Measurements from ENCODE around the gene AQP11.
"Not testable (repeated sequence)": the region's sequence is repeated elsewhere in the genome, so short reads cannot be mapped to it uniquely, and the experiment has no call there.

AQP11 gene, protein sequence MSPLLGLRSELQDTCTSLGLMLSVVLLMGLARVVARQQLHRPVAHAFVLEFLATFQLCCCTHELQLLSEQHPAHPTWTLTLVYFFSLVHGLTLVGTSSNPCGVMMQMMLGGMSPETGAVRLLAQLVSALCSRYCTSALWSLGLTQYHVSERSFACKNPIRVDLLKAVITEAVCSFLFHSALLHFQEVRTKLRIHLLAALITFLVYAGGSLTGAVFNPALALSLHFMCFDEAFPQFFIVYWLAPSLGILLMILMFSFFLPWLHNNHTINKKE

DNA sequence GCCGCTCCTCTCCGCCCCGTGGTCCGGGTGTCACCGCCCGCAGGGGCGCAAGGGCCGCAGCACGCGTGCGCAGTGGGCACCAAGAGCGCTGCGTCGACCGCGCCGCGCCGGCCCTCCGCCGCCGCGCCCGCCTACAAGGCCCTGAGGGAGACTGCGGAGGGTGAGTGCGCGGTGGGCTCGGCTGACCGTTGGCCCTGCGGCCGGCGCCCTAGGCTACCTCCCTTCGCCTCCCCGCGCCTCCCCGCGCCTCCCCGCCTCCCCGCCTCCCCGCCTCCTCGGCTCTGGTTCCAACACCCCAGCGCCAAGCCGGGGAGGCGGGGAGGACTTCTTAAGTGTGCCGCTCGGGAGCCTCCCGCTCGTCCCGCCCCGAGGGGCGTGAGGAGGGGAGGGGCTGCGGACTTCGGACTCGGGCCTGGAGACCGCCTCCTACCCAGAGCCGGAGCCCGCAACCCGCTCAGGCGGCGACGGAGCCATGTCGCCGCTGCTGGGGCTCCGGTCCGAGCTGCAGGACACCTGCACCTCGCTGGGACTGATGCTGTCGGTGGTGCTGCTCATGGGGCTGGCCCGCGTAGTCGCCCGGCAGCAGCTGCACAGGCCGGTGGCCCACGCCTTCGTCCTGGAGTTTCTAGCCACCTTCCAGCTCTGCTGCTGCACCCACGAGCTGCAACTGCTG lies at the start of gene AQP11:
TSS of gene AQP11 (plus strand) at position 433 of the 673 bp plus-strand sequence. CDS start at position 473, 40 bp downstream.
- DNase-seq (ENCODE audit: low spot score), result peak; percentile 46

DNA sequence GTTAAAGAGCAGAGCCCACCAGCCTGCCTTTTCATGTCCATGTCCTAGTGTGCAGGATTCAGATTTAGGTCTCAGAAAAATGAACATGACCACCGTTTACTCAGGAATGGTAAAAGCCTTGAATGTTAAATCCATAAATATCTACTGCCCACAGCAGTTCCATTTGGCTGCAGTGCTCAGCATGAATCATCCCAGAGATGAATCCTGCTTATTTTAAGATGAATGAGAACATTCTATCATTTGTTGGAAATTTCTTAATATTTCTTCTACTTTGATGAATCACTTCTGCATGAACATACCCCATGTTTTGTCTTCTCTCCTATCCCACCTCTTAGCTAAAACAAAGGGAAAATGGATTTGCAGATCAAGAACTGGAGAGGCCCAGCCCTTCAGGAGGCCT lies 47.5 kb upstream of the AQP11 start:
- DNase-seq (ENCODE audit: low spot score), result no peak

DNA sequence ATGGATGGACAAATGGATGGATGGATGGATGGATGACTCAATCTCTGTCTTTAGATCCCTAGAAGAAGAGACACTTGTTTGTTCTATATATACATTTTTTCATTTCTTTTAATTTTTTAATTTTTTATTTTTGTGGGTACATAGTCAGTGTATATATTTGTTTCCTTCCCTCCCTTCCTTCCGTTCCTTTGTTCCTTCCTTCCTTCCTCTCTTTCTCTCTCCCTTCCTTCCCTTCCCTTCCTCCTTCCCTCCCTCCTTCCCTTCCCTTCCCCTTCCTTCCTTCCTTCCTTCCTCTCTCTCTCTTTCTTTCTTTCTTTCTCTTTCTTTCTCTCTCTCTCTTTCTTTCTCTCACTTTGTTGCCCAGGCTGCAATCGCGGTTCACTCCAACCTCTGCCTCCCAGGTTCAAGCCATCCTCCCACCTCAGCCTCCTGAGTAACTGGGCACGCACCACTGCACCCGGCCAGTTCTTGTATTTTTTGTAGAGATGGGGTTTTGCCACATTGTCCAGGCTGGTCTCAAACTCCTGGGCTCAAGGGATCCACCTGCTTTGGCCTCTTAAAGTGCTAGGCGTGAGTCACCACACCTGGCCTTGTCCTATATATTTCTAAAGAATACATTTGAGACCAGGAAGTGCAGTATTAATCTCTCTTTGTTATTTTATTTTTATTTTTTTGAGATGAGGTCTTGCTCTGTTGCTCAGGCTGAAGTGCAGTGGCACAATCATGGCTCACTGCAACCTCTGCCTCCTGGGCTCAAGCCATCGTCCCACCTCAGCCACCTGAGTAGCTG lies 42.5 kb upstream of the AQP11 start:
- no peak for DNase-seq (ENCODE audit: low spot score)

DNA sequence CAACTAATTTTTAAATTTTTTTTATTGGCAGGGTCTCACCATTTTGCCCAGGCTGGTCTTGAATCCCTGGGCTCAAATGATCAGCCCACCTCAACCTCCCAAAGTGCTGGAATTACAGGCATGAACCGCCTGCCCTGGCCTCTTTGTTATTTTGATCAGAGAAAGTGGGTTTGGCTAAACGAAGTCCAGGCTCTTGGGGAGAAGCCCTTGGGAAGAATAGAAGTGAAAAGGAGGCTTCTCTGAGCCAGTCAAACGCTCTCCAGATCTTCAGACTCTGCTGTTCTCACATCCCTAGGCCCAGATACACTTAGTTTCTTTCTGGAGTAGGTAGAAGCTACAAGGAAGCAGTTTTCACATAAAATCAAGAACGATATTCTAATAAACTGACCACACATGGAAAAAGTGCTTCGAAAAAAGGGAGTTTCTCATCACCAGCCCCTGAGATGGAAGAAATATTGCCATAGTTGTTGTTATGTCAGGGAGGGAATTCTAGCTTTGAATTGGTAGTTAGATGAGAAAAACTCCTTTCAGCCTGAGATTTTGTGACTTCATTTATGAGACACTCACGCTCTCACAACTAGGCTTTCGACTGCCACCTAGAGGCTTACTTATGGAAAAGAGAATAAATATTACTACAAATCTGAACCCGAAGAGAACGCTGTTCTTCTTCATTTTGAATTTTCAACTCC lies 41.7 kb upstream of the AQP11 start:
- peak; percentile 56 for DNase-seq (ENCODE audit: low spot score)

DNA sequence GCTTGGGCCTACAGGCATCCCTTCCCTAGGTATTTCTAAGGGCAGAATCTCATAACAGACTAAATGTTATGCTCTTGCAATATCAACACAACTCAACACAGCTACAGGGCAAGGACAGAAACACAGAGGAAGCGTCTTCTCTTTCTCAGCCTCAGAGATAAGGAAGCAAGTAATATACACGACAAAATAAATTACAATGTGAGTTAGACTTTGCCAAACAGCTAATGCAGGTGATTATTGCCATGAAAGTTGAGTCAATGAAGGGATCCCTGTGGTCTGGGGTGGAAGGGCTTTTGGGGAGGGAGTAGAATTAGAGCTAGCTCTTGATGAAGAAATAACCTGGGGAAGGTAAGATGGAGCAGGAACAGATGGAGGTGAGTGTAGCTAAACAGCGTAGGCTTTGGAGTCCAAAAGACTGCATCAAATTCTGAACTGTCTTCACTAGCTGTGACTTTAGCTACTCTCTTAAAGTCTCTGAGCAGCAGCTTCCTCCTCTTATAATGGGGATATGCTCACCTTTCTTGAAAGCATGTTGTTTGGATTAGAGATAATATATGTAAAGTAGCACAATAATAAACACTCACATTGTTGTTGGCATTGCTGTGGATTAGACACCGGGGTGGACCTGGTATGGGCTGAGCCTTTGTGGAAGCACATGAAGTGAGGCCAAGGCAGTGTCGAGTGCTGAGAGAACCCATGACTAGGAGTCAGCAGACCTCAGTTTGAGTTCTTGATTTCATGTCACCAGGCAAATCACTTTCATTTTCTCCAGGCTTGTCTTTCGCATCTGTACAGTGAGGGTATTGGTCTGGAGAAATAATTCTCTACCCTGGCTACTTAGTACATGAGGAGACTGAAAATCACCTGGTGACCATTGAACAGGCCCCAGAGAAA lies 41.0 kb upstream of the AQP11 start:
- DNase-seq (ENCODE audit: low spot score), result no peak

DNA sequence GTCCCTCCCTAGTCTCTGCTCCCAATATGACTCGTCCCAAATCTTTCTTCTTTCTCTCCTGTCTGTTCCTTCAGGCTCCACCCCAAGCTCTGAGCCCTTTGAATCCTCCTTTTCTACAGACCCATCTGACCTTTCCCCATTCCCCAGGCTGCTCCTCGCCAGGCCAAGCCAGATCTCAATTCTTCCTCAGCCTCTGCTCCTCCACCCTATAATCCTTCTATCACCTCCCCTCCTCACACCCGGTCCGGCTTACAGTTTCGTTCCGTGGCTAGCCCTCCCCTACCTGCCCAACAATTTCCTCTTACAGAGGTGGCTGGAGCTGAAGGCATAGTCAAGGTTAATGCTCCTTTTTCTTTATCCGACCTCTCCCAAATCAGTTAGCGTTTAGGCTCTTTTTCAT lies 38.3 kb upstream of the AQP11 start:
- not testable (repeated sequence) for DNase-seq (ENCODE audit: low spot score)

DNA sequence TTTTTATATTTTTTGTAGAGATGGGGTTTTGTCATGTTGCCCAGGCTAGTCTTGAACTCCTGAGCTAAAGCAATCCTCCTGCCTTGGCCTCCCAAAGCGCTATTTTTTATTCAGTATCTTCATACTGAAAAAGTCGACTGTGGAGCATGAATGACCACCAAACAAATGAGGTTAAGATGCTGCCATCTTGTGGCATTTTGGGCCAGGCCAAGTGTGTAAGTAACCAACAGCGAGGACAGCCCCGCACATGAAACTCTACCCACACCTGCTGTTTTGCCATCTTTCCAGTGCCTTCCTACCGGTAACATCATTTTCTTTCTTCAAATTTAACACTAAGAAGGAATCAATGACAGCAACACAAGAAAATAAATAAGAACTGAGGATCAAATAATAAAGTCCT lies 32.2 kb upstream of the AQP11 start:
- DNase-seq (ENCODE audit: low spot score), result no peak

DNA sequence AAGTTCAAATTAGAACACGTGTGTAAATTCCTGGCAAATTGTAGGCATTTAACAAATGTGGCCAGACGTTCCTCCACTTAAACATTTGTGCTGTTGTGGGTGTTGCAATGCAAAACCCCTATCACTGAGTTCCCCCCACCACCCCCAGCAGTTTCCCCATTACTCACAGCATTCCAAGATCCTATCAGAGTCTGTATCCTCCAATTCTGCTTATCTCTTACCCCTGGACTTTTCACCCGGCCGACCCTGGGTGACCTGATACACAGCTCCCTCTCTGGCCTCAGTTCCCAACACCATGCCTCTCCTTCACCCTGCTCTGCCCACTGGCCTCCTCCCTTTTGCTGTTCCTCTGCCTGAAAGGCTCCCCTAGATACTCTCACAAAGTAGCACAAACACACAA lies 31.4 kb upstream of the AQP11 start:
- DNase-seq (ENCODE audit: low spot score), result no peak

DNA sequence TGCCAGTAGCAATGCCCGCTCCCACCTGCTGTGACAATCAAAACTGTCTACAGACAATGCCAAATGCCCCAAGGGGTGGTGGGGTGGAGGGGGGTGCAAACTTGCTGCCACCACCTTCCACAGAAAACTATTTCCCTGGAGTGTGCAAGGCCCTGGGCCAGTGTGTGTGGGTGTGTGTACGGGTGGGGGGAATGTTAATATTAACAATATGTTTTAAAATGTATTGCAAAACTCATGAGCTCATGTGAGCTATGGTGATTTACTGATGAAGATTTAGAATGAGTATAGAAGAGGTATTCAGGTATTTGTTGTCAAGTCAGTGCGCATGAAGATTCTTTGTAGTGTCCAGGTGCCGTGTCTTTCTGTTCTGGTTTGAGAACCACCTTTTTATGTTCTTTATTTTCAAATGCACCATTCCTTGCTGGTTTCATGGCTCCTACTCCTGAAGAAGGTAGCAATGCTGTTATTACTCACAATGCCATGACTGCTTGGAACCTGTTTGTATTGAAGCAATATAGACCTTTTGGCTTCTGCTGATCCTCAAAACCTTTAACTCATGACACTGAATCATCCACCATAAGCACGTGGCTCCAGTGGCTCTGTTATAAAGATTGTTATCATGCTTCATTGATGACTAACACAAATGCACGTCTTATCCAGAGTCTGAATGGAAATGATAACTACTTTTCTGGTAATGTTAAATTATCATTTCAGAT lies 29.9 kb upstream of the AQP11 start:
- no peak for DNase-seq (ENCODE audit: low spot score)

DNA sequence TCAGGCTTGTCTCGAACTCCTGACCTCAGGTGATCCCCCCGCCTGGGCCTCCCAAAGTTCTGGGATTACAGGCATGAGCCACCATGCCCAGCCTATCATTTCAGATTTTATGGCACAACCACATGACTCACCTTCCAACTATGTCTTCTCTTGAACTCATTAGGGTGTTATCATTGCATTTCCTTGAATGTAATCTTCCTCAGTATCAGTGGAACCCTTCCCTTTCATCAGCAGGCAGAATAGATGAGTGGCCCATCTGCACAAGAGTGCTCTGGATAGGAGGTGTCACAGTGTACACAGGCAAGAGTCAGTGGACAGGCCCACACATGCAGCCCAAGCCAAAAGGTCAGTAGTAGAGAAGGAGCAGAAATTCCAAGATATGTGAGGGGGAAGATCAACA lies 29.1 kb upstream of the AQP11 start:
- no peak for DNase-seq (ENCODE audit: low spot score)

DNA sequence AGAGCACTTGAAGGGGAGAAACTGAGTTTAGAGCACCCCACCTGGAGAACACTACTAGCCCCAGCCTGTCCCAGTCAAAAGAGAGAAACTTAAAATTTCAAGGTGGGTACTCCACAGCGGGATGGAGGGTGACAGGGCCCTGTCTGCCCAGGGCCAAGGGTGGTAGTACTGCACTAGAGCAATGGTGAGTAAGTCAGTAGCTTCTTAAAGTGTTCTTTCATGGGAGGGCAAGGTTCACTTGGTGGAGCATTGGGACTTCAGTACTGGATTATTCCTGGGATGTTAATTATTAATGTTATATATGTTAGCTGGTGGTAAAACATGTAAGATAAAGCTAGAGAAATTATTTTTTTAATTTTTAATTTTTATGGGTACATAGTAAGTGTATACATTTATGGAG lies 28.5 kb upstream of the AQP11 start:
- no peak for DNase-seq (ENCODE audit: low spot score)

DNA sequence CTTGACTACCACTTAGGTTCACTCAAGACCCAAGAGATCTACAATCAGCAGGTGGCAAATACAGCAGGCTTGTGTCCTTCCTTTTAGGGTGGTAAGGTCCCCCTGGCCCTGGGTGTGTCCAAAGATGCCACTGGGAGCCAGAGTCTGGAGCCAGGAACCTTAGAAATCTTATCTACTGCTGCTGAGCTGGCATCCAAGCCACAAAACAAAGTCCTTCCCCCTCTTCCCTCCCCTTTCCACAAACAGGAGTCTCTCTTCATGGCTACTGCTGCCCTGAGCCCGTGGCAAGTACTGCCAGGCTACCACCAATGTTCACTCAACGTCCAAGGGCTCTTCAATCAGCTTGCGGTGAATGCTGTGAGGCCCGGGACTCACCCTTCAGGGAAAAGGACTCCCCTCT lies 21.4 kb upstream of the AQP11 start:
- DNase-seq (ENCODE audit: low spot score), result no peak

DNA sequence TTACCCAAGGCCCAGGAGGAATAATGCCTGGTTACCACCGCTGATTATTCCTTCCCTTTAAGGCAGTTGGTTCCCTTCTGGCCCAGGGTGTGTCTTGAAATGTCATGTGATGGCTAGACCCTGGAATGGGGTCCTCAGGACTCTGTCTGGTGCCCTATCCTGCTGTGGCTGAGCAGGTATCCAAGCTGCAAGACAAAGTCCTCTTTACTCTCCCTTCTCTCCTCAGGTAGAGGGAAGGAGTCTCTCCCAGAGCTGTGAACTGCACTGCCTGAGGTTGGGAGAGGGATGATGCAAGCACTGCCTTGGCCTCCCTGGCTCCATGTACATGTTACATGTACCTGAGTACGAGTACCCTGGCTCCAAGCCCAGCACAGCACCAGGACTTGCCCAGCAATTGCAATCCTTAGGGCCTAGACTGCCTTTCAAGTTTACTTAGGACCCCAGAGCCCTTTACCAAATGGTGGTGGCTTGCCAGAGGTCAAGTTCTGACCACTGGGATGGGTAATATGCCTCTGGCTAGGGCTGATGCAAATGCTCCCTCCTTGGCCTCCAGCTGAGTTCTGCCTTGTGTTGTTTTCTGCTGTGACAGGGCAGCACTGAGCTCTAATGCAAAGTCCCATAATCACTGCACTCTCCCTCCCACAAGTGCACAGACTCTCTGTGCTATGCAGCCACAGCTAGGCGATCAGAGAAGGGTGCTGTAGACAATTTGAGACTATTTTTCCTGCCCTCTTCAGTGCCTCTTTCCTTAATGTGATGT lies 20.7 kb upstream of the AQP11 start:
- no peak for DNase-seq (ENCODE audit: low spot score)

DNA sequence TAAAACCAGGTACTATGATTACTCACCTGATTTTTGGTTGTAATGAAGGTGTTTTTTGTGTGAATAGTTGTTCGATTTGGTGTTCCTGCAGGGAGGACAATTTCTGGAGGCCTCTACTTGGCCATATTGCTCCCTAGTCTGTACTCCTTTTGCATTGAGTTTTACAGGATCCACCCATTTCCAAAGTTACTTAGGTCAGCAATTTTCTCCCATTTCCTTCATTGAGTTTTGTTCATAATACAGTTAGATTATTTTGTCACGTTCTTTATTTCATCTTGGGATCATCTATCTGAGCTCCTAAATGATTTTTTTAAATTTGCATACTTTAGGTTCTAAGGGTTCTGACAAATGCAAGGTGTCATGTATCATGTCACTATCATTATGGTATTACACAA lies 20.1 kb upstream of the AQP11 start:
- DNase-seq (ENCODE audit: low spot score), result no peak

DNA sequence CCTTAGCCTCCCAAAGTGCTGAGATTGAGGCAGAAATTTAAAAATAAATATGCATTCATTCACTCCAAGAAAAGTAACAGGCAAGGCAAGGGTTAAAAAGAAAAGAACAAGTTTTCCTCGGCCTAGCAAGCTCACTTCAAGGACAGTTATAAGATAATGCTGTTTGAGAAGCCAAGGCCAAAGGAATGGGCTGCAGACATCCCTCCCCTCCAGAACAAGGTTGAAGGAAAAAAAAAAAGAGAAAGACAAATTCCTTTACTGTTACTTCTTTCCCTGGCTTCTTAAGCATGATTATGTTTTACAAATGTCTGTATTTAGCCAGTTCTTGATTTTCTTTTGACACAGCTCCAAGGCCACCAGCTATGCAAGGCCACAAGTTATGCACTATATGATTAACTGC lies 18.9 kb upstream of the AQP11 start:
- DNase-seq (ENCODE audit: low spot score), result not testable (repeated sequence)

DNA sequence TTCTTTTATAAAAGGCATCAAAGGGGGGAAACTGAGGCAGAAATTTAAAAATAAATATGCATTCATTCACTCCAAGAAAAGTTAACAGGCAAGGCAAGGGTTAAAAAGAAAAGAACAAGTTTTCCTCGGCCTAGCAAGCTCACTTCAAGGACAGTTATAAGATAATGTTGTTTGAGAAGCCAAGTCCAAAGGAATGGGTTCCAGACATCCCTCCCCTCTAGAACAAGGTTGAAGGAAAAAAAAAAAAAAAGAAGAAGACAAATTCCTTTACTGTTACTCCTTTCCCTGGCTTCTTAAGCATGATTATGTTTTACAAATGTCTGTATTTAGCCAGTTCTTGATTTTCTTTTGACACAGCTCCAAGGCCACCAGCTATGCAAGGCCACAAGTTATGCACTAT lies 14.3 kb upstream of the AQP11 start:
- not testable (repeated sequence) for DNase-seq (ENCODE audit: low spot score)

DNA sequence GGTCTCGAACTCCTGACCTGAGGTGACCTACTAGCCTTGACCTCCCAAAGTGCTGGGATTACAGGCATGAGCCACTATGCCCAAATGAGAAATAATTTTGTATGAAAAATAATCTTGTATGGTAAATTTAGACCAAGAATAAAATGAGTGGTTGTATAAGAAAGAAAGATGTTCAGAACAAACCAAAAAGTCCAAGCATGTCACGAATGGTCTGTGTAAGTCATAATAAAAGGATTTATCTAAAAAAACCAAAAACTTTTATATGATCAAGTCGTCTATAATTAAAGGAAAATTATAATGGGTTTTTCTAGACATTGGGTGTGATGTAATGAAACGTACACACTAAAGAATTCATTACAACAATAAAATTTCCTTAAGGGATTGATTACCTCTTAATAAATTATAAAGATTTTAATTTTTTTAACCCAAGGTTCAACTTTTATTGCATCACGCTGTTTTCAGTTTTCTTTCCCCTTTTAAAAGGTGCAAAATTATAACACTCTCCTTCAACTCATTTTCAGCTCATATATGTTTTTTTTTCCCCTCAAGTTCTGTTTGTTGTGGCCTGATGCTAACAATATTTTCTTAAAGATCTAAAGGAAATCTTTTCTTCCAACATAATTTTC lies 8.9 kb upstream of the AQP11 start:
- DNase-seq (ENCODE audit: low spot score), result no peak

DNA sequence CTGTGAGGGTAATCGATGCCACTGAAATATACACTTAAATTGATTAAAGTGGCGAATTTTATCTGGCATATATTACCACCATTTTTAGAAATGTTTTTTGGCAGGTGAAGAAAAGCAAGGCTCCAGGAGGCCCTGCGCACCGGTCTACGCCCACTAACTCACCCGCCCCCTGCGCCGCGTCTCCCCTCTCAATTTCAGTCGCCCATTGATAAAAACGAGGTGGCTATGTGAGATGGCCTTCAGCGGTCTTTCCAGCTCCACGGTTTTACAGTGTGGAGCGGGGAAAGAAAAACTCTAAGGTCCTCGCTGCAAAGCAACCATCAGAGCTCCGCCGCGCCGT lies 602 bp upstream of the AQP11 start:
- no peak for DNase-seq (ENCODE audit: low spot score)

DNA sequence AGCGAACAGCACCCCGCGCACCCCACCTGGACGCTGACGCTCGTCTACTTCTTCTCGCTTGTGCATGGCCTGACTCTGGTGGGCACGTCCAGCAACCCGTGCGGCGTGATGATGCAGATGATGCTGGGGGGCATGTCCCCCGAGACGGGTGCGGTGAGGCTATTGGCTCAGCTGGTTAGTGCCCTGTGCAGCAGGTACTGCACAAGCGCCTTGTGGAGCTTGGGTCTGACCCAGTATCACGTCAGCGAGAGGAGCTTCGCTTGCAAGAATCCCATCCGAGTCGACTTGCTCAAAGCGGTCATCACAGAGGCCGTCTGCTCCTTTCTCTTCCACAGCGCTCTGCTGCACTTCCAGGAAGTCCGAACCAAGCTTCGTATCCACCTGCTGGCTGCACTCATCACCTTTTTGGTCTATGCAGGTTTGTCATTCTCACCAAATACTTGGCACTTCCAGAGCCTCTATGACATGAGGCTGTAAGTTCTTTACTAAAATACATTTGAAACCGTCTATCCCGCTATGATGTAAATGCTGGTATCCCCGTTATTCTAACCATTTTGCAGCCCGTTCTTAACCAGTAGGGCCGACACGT lies 535 bp downstream of the AQP11 start:
- DNase-seq (ENCODE audit: low spot score), result no peak
